Fibroblast of skin of back (primary cell): ENCODE measurements around the gene ZNFX1.

ENCODE experiments used
- DNase-seq: peaks from one replicate; pipeline ENCODE4 v3.0.0-alpha.2; 2013

The ZNFX1 gene

DNA sequence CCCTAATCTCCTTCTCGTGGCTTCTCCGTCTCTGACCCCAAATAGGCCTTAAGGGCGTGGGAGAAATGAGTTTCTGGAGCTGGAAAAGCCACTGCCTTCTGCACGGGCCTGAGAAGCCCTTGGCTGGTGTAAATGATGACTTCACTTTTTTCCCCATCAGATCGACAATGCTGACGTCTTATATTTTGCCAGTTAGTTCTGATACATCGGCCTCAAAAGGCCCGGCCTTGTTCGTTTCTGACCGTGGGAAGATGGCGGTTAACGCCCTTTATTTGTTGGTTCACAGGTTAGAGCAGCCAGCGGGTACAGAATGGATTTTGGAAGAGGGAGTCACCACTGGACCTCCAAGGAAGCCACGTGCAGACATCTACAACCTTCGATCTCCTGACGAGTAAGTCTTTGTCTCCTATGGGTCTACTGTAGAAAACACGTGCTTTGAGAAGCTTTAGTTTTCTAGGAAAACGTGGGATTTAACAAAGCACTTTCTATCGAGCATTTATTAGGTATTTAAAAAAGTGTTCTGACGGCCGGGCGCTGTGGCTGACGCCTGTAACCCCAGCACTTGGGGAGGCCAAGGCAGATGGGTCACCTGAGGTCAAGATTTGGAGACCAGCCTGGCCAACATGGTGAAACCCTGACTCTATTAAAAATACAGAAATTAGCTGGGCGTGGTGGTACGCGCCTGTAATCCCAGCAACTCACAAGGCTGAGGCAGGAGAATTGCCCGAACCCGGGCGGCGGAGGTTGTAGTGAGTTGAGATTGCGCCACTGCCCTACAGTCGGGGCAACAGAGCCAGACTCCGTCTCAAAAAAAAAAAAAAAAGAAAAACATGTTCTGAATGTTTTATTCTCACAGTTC lies 1.2 kb upstream of the ZNFX1 start:
- DNase-seq = no peak

GRCh38 chr20:49277786-49278035 lies 146 bp downstream of the ZNFX1 start:
- no peak for DNase-seq

GRCh38 chr20:49276961-49277785 lies 684 bp downstream of the ZNFX1 start:
- no peak for DNase-seq

DNA sequence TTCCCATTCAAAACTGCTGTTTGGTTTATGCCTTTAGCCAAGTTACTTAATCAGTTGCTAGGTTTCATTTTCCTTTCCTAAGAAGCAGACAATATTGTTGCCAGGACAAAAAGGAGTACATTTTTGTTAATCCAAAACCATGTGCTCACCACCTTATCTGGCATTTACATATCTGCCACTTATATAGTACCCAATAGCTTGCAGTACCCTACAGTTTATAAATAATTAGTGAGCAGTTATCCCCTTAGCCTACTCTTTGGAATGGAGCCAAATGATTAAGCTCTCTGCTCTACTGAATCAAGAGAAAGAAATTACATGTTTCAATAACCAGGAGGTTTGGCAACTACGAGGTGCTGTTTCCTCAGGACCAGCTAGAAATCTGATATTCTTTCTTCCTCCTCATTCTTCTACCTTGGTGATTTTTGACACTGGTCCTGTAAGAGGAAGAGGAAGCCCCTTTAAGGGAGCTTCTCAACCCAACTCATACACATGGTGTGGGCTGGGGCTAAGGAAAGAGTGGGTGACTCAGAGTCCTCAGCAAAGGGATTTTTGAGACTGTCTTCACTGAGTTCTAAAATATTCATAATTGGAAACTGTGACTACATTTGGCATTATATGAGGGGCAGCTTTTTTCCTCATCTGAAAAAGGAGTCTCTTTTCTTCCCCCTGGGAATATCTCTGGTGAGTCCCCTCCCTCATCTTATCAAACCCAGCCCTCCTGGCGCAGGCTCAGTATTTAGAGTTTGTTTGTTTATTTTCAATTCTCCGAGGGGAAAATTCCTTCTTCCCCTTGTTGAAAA lies 1.5 kb downstream of the ZNFX1 start:
- DNase-seq = peak; percentile 78

- DNase-seq = no peak
Measured at GRCh38 chr20:49275636-49276035, 2.2 kb downstream of the ZNFX1 start.

- DNase-seq = no peak
Measured at GRCh38 chr20:49275216-49275615, 2.6 kb downstream of the ZNFX1 start.

- no peak for DNase-seq
Measured at GRCh38 chr20:49273696-49274277, 4.1 kb downstream of the ZNFX1 start.

DNA sequence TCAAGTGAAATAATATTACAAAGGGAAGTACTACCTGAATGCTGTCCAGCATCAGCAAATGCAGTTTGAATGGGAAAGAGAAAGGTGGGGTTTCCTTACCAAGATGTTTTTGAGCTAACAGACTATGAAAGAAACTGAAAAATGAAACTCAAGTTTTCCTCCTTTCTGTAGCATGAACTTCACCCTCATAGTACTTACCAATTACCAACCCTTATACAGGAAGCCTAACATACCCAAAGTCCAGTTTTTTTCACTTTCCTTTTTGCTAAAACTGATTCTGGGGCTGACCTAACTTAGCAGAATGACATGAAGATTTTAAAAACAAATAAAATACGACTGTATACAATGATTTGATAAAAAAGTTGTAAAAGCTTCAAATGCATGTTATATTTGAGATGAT lies 5.2 kb downstream of the ZNFX1 start:
- no peak for DNase-seq

GRCh38 chr20:49270736-49271135 lies 7.1 kb downstream of the ZNFX1 start:
- no peak for DNase-seq

- no peak for DNase-seq
Measured at GRCh38 chr20:49270177-49270576, 7.7 kb downstream of the ZNFX1 start.

DNA sequence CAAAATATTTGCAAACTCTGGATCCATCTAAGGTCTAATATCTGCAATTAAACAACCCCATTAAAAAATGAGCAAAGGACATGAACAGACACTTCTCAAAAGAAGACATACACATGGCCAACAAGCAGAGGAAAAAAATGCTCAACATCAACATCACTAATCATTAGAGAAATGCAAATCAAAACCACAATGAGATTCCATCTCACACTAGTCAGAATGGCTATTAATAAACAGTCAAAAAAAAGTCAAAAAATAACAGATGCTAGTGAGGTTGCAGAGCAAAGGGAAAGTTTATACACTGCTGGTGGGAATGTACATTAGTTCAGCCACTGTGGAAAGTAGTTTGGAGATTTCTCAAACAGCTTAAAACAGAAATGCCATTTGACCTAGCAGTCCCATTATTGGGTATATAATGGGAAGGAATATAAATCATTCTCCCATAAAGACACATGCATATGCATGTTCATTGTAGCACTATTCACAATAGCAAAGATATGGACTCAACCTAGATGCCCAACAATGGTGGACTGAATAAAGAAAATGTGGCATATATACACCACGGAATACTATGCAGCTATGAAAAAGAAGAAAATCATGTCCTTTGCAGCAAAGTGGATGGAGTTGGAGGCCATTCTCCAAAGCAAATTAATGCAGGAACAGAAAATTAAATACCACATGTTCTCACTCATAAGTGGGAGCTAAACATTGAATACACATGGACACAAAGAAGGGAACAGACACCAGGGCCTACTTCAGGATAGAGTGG lies 9.1 kb downstream of the ZNFX1 start:
- peak; percentile 84 for DNase-seq

- no peak for DNase-seq
Measured at GRCh38 chr20:49267327-49267726, 10.5 kb downstream of the ZNFX1 start.

DNA sequence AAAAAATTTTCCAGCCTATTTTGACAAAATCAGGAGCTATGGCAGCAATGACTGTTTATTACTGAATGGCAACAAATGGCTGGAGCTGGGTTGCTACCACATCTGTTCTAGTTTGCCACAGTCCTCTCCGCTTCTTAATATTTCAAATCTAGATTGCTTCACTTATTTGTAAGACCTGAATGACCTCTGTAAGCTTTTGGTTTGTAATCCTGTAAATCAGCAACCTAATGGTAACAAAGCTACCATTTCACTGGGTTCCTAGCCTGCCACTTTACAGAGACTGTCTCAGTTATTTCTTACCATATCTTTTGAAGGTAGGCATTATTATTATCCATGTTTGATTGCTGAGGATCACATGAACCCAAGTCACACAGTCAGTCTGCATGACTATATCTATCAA lies 15.4 kb downstream of the ZNFX1 start:
- no peak for DNase-seq

DNA sequence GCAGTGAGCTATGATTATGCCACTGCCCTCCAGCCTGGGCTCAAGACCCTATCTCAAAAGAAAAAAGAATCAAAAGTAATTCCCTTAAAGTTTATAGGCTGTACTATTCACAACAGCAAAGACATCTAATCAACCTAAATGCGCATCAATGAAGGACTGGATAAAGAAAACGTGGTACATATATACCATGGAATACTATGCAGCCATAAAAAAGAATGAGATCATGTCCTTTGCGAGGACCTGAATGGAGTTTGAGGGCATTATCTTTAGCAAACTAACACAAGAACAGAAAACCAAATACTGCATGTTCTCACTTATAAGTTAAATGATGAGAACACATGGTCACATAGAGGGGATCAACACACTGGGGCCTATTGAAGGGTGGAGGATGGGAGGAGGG lies 16.7 kb downstream of the ZNFX1 start:
- no peak for DNase-seq

- DNase-seq = no peak
Measured at GRCh38 chr20:49260218-49260617, 17.6 kb downstream of the ZNFX1 start.

DNA sequence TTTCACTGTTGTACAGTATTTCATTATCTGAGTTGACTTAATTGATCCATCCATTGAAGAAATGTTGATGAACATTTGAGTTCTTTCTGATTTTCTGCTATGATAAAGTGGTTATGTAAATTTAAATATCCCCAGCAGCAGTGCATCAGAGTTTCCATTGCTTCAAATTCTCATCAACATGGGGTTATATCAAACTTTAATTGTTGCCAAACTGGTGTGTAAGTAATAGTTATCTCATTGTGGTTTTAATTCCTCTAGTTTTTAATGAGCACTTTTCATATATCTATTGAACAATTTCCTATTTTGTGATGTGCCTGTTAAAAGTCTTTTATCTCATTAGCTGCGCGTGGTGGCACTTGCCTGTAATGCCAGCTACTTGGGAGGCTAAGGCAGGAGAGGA lies 18.1 kb downstream of the ZNFX1 start:
- DNase-seq = no peak

GRCh38 chr20:49259284-49259683 lies 18.6 kb downstream of the ZNFX1 start:
- no peak for DNase-seq

- no peak for DNase-seq
Measured at GRCh38 chr20:49256261-49256660, 21.6 kb downstream of the ZNFX1 start.

DNA sequence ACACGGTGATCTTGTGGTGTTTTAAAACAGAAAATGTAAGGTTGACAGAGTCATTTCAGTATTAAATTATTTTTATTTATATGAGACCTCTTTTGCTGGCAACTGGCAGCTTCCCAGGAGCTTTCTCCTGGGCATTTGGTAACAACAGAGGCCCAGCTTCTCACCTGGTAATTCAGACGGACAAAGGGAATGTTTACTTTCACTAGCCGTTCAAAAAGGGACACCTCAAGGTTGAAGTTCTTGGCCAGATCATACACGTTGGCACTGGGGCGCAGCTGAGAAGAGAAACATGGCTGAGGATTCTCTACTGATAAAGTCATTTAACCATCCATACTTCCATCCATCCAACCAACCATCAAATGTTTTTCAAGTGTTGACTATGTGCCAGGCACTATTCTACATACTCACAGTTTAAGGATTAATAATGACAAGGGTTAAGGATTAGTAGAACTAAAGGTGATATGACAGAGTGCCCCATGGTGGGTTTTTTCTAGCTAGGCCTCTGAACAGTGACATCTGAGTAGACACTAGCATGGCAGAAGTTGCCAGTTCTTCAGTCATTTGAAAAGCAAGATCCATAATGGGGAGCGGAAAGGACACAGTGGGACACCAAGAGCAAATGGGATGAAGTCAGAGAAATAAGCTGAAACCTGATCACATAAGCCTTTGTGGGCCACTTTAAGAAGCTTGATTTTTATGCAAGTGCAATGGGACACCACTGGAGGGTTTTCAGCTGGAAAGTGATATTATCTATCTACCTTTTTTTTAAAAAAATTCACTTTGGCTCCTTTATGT lies 25.1 kb downstream of the ZNFX1 start:
- DNase-seq = no peak

DNA sequence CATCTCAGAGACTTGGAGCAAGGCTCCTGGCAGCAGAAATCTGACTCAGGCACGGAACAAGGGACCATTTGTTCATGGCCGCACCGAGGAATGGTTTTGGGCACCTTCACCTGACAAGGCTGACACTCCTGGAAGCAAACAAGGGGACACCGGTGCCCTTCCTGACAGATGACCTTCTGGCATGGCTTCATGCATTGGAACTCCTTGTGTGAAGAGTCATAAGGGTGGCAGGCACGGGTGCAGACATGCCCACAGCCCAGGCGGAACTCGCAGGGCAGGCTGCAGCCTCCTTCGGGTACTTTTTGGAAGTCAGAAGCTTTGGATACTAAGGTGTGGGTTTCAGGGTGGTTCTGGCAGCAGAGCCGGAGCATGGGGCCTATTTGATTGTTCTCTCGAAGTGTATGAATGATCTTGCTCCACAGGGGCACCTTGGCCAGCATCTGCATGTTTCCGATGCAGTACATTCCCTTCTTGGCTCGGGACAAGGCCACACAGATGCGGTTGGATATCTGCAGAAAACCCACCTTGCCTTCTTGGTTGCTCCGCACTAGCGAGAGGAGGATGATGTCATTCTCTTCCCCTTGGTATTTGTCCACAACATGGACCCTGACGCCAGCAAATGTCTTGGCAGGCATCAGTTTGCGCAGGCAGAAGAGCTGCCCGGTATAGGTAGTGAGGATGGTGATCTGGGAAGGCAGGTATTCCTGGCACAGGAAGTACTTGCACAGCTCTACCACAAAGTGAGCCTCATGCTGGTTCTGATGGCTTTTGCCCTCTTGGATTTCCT lies 28.8 kb downstream of the ZNFX1 start:
- DNase-seq = no peak
